Nephron (organoid): ENCODE measurements around the gene SERPINI2.

Source experiments
- H3K27ac Mint-ChIP-seq, 3 experiments: 2 replicates each; pipeline ENCODE4 v1.8.0; 2020; ENCODE audit warnings: mixed read lengths in 3 of 3, mild to moderate bottlenecking in 2 of 3, moderate library complexity in 1 of 3
- H3K27me3 Mint-ChIP-seq: 2 replicates; pipeline ENCODE4 v1.8.0; 2021; ENCODE audit warnings: low read depth, mild to moderate bottlenecking, moderate library complexity, mixed read lengths
- H3K36me3 Mint-ChIP-seq: 2 replicates; pipeline ENCODE4 v1.8.0; 2020; ENCODE audit warnings: low read depth, mixed read lengths
- H3K4me1 Mint-ChIP-seq: 2 replicates; pipeline ENCODE4 v1.8.0; 2020; ENCODE audit warnings: mixed read lengths
- H3K4me3 Mint-ChIP-seq, 3 experiments: 2 replicates each; pipeline ENCODE4 v1.8.0; 2020; ENCODE audit warnings: mild to moderate bottlenecking in 3 of 3, mixed read lengths in 3 of 3, moderate library complexity in 2 of 3
- H3K9me3 Mint-ChIP-seq: 2 replicates; pipeline ENCODE4 v1.8.0; 2020; ENCODE audit warnings: mixed read lengths
- TF ChIP-seq, protein P1 (sequence below), 3 experiments: fragments of 200-600 bp; sonication (generic); IDR thresholded peaks; one replicate each; pipeline ENCODE4 v1.5.0; 2021; ENCODE audit warnings: antibody characterized with exemption in 3 of 3; ENCODE audit not compliant: unreplicated experiment in 3 of 3

The SERPINI2 gene

DNA sequence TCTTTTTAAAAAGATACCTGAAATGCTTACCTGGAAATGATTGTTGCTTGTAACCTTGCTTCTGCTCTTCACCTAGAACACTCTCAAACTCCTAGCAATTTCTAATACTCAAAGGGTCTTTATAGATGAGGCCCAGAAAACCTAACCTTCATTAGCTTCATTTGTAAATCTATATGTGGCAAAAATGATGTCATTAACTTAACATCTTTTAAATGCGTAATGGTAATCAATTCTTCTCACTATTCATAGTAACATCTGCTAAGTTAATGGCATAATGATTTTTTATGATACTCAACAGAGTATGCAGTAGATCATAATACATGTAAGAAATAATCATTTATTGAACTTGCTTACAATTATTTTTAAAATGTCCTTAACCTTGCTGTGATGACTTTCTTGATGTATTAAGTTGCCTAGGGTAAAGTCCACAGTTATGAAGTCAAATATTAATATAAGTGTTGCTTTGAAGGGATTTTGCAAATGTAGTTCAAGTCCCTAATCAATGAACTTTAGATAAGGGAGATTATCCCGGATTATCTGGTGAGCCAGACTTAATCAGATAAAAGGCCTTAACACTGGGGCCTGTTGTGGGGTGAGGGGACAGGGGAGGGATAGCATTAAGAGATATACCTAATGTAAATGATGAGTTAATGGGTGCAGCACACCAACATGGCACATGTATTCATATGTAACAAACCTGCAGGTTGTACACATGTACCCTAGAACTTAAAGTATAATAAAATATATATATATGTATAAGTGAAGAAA is 10.1 kb upstream of the SERPINI2 start:
- no peak overlapping the region for H3K27ac Mint-ChIP-seq
- no peaks in the 10 kb centered on the region for H3K36me3 Mint-ChIP-seq
- no peaks in the 10 kb centered on the region for H3K4me1 Mint-ChIP-seq
- TF ChIP-seq, protein P1, sequence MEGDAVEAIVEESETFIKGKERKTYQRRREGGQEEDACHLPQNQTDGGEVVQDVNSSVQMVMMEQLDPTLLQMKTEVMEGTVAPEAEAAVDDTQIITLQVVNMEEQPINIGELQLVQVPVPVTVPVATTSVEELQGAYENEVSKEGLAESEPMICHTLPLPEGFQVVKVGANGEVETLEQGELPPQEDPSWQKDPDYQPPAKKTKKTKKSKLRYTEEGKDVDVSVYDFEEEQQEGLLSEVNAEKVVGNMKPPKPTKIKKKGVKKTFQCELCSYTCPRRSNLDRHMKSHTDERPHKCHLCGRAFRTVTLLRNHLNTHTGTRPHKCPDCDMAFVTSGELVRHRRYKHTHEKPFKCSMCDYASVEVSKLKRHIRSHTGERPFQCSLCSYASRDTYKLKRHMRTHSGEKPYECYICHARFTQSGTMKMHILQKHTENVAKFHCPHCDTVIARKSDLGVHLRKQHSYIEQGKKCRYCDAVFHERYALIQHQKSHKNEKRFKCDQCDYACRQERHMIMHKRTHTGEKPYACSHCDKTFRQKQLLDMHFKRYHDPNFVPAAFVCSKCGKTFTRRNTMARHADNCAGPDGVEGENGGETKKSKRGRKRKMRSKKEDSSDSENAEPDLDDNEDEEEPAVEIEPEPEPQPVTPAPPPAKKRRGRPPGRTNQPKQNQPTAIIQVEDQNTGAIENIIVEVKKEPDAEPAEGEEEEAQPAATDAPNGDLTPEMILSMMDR (IDR thresholded peaks at IDR 0.05; ENCODE audit: unreplicated experiment in 3 of 3), result no peak
- H3K9me3 Mint-ChIP-seq, result peaks cover 5% of the 10 kb centered on the region
- H3K27me3 Mint-ChIP-seq, result no peaks in the 10 kb centered on the region
- no peak overlapping the region for H3K4me3 Mint-ChIP-seq

DNA sequence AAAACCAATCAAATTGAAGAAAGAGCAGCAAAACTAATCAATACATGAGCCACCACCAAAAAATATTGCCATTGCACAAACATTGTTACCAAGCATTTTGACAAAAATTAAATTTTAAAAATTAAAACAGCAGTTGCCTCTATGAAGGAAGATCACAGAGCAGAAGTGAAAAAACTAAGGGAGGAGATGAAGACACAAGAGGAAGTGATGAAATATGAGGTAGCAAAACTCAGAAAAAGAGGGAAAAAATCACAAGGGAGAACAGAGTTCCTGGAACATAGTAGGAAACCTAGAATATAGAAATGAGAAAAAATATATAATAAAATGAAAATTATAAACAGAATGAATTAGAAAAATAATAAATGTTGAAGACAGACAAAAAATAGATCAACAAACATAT is 7.3 kb upstream of the SERPINI2 start:
- H3K27ac Mint-ChIP-seq, result no peak overlapping the region
- H3K4me3 Mint-ChIP-seq, result no peak overlapping the region
- TF ChIP-seq, protein P1 (IDR thresholded peaks at IDR 0.05; ENCODE audit: unreplicated experiment in 3 of 3), result no peak
- H3K36me3 Mint-ChIP-seq, result no peaks in the 10 kb centered on the region
- H3K4me1 Mint-ChIP-seq, result no peaks in the 10 kb centered on the region
- H3K27me3 Mint-ChIP-seq, result no peaks in the 10 kb centered on the region
- H3K9me3 Mint-ChIP-seq, result no peaks in the 10 kb centered on the region

DNA sequence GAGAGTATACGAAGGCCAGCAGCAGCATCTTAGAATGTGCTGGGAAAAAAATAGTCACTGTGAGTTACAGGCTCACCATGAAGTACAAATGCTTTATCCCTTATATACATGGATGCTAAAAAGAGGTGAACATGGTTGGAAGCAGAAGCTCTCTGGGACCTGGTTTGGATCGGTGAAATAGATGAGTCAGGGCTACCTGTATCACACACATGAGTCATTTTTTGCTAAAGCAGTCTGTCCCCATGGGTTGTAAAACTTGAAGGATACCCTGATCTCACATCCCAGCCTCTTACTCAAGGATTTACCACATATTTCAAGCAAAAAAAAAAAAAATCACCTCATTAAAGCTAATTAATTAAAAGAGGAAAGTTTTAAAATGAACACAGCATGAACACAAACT is 6.9 kb upstream of the SERPINI2 start:
- Mint-ChIP-seq H3K4me1 (no peaks in the 10 kb centered on the region), H3K27ac (no peak overlapping the region), H3K4me3 (no peak overlapping the region), H3K27me3 (no peaks in the 10 kb centered on the region), H3K9me3 (no peaks in the 10 kb centered on the region), H3K36me3 (no peaks in the 10 kb centered on the region)
- TF ChIP-seq, protein P1 (IDR thresholded peaks at IDR 0.05; ENCODE audit: unreplicated experiment in 3 of 3), result no peak

DNA sequence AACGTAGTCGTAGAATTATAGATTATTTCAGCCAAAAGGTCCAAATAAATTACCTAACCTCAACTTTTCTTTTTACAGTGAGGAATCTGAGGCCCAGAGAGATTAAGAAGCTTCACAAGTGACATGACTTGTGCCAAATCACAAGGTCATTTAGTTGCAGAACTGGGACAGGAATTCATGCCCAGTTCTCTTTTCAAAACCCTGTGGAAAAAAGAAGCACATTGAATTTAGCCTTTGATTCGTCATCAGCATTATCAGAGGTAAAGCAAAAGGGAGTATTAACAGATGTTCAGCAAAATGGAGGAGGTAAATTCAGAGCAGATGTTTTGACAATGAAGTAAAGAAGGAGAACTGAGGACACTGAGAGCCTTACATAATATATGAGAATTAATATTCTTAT is 4.5 kb downstream of the SERPINI2 start:
- no peaks in the 10 kb centered on the region for H3K36me3 Mint-ChIP-seq
- peaks cover 11% of the 10 kb centered on the region for H3K4me1 Mint-ChIP-seq
- TF ChIP-seq, protein P1 (IDR thresholded peaks at IDR 0.05; ENCODE audit: unreplicated experiment in 3 of 3), result no peak
- peak overlapping the region in 1 of 3 experiments; percentile 43 for H3K27ac Mint-ChIP-seq
- no peaks in the 10 kb centered on the region for H3K9me3 Mint-ChIP-seq
- no peaks in the 10 kb centered on the region for H3K27me3 Mint-ChIP-seq
- H3K4me3 Mint-ChIP-seq, result no peak overlapping the region

DNA sequence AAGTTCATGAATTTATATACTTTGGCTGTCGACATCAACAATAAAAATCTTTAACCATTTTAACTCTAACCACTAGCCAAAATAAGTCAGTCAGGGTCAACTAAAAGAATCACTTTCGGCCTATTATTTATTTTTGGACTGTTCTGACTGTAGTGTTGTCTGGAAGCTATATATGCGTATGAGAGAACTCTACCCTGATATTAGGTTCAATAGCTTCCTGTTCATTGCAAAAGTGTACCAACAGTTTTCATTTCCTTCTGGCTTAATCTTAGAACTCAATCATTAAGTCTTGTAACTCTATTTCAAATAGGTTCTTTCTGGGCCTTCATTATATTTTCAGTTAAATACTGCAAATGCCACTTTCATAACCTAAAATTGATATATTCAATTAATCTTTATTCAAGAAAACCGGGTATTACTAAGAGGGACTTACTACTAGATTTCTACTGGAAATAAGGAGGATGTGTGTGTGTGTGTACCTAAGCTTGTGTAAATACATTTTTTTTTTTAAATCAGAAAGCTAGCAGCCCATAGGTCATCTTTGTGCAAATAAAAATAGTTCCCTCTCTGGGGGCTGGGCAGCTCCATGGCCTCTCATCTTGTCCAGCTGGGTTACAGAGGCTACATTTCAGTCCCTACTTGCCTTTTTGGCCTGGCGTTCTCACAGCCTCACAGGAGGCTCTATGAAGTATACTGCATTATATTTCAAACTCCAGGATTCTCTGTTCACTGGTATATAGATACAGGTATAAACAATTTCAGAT is 5.8 kb downstream of the SERPINI2 start:
- H3K36me3 Mint-ChIP-seq, result no peaks in the 10 kb centered on the region
- TF ChIP-seq, protein P1 (IDR thresholded peaks at IDR 0.05; ENCODE audit: unreplicated experiment in 3 of 3), result no peak

More for the DNA sequence above, 5.8 kb downstream of the SERPINI2 start:
- H3K27ac Mint-ChIP-seq, result peak overlapping the region in 1 of 3 experiments; percentile 43
- no peak overlapping the region for H3K4me3 Mint-ChIP-seq
- no peaks in the 10 kb centered on the region for H3K27me3 Mint-ChIP-seq
- peaks cover 11% of the 10 kb centered on the region for H3K4me1 Mint-ChIP-seq
- no peaks in the 10 kb centered on the region for H3K9me3 Mint-ChIP-seq
